IPS DF 4.7 (cell line): ENCODE measurements around the gene STXBP4.

ENCODE experiments used
- DNase-seq: peaks from one replicate; pipeline ENCODE4 v3.0.0-alpha.2; 2013; ENCODE audit warnings: low spot score; ENCODE audit errors: extremely low read depth

STXBP4 gene

GRCh38 chr17:54971147-54971546, 2.6 kb downstream of the STXBP4 start:
- no peak for DNase-seq

- DNase-seq: no peak
These were observed 3.3 kb downstream of the STXBP4 start for GRCh38 chr17:54971901-54972300.

GRCh38 chr17:54972406-54973138, 4.0 kb downstream of the STXBP4 start:
- DNase-seq: no peak

GRCh38 chr17:54974759-54975158, 6.2 kb downstream of the STXBP4 start:
- DNase-seq: no peak

DNA sequence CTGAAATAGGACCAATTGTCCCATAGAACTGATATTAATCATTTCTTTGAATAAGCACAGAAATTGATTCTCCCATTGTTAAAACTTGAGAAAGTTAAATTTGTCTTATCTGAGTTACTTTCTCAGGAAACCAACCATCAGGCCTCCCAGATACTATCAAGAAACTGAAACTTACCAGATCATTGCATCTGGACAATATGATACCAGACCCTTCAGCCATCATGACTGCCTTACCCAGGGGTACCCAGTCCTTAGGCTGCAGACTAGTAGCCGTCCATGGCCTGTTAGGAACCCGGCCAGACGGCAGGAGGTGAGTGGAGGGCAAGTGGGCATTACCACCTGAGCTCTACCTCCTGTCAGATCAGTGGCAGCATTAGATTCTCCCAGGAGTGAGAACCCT, 7.8 kb downstream of the STXBP4 start:
- no peak for DNase-seq

DNA sequence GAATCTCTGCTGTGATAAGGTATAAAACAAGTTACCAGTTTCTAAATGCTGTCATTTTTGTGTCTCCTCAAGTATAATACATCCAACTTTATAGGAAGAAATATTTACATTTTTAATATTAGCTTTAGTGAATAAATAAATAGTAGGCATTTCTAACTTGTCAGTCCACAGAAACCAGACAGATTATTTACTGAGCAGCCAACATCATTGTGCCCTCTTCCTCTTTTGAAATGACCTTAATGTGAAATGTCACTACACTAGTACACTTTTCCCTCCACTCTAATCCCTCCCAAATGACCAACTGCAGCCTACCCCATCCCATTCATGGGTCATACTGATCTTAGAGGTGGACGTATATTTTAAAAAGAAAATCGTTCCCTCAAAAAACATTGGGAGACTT, 9.2 kb downstream of the STXBP4 start:
- DNase-seq: no peak

- no peak for DNase-seq
These were observed 11.1 kb downstream of the STXBP4 start for GRCh38 chr17:54979657-54980056.

DNA sequence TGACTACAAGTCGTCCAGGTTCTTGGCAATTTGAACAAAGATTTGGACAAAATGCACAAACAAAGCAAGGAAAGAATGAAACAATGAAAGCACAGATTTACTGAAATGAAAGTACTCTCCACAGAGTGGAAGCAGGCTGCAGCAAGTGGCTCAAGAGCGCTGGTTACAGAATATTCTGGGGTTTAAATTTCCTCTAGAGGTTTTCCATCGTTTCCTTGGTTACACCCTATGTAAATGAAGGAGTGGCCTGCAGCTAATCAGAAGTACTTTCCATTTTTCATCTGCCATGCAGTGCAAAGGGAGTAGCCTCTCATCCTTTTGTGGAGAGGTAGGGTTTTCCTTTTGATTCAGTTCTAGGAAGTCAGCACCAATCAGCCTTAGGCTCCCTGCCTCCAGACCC, 11.8 kb downstream of the STXBP4 start:
- no peak for DNase-seq

DNA sequence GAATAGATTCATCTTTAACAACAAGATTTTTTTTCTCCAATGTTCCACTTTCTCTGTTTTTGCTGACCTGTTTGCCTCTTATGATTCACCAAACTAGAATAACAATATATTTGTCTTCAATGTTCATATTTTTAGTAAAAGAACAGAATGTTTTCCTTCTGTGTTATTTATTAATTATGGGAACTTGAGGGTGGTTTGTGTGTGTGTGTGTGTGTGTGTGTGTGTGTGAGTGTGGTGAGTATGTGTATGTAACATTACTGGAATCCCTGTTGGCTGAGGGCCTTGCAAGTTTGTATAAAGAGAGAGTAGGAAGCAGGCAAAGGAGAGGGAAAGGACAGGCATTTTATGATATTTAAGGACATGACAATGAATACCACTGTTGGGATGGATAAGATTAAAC, 13.8 kb downstream of the STXBP4 start:
- DNase-seq: no peak

DNA sequence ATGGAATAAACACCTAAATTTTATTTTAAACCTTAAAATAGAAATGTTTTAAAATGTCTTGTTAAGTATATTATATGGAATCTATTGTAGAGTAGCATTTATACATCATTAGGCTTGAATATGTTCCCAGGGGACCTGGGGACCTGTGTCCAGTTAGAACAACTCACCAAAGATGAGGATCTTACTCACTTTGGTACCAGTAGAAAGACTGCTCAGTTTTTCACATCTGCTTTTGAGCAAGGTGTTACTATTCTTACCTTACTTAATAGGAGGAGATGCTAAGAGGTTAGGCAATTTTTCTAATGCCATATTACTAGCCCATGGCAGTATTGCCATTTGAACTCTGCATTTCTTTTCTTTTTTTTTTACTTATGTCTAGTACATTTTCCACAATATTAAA, 14.7 kb downstream of the STXBP4 start:
- DNase-seq: no peak

DNA sequence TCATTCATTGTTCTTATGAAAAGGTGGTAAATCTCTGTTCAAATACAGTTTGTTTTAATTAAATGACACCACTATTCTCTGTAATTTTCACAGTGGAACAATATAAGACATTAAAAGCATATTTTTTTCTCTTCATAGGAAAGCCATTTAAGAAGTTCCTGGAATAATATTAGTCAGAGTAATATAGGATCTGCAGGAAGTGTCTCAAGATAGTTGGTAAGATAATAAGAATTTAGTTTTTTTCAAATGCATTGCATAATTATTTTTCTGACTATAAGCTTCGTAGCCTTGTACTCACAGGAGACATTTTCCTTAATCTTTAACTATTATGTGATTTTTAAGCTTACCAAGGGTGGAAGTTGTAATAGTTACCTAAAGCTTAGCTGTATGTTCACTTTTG, 16.9 kb downstream of the STXBP4 start:
- DNase-seq: no peak

- DNase-seq: no peak
These were observed 21.6 kb downstream of the STXBP4 start for GRCh38 chr17:54990118-54990517.

- DNase-seq: no peak
These were observed 23.0 kb downstream of the STXBP4 start for GRCh38 chr17:54991567-54991966.

DNA sequence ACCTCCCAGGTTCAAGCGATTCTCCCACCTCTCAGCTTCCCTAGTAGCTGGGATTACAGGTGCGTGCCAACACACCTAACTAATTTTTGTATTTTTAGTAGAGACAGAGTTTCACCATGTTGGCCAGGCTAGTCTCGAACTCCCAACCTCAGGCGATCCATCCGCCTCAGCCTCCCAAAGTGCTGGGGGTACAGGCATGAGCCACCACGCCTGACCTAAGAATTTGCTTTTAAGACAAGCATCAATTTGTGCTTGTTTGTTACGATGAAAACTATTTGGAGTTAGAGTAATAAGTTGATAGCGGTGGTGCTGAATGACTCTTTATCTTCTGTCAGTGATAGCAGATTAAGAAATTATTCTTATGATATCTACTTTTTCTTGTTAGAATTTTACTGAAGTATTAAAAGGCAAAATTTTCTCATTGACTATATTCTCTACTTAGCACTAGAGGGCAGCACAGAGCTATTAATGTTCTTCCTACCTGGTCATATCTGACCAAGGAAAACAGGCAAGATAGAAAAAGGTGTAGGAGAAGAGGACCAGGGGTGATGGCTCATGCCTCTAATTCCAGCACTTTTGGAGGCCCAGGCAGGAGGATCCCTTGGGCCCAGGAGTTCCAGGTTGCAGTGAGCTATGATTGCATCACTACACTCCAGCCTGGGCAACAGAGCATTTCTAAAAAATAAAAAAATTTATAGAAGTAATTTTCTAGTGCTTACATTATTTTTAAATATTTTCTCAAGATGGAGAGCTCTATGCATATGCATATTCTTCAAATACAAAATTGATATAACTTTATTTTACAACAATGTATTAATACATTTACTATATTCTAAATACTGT, 24.5 kb downstream of the STXBP4 start:
- DNase-seq: no peak

GRCh38 chr17:54996441-54996840, 27.9 kb downstream of the STXBP4 start:
- no peak for DNase-seq

- no peak for DNase-seq
These were observed 33.9 kb downstream of the STXBP4 start for GRCh38 chr17:55002458-55002857.

- DNase-seq: no peak
These were observed 35.9 kb downstream of the STXBP4 start for GRCh38 chr17:55004484-55004883.

DNA sequence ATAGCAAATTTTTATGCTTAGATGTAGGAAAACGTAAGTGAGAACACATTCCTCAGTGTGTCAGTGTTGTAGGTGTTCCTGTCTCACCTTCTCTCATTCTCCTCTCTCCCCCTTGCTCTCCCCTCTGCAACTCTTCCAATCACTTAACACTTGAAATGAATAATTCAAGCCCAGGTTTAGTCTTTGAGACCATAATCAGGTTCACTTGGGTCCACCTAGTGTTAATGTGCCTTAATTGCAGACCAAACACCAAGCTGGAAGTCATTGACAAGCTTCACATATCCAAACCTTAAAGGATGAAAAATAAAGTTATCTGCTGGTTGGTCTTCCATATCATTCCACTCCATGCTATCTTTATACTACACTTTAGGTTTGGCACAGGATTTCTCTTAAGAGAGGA, 37.0 kb downstream of the STXBP4 start:
- peak; percentile 36 for DNase-seq

DNA sequence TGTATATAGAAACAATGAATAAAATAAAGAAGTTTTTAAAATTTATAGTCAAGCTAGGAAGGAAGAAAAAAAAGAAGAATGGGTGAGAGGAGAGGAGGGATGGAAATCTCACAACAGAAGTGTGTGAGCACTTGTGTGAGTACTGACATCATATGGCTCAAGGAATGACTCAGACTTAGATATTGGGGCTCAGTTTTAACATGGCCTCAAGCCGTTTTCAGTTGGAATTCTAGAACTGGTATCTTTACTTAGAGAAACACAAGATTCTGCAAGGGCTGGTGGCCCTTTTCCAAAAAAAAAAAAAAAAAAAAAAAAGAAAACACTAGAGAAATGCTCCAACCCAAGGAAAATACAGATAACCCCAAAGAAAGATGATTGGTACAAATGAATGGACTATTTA, 55.1 kb downstream of the STXBP4 start:
- no peak for DNase-seq

GRCh38 chr17:55037828-55038227, 69.3 kb downstream of the STXBP4 start:
- no peak for DNase-seq

DNA sequence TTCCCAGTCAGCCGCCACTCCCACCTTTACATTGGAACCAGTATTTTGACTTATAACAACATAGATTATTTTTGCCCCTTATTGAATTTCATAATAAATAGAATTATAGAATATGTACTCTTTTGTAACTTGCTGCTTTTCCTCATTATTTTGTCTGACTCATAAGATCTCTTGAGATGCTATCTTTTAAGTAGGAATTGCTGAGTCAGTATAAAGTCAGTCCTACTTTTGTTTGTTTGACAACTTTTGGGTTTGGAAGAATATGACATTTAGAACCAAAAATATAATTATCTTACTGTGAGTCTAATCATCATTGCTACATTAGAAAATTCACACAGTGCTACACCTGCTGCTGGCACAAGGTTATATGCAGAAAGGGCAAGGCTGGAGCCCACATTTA, 69.7 kb downstream of the STXBP4 start:
- no peak for DNase-seq

DNA sequence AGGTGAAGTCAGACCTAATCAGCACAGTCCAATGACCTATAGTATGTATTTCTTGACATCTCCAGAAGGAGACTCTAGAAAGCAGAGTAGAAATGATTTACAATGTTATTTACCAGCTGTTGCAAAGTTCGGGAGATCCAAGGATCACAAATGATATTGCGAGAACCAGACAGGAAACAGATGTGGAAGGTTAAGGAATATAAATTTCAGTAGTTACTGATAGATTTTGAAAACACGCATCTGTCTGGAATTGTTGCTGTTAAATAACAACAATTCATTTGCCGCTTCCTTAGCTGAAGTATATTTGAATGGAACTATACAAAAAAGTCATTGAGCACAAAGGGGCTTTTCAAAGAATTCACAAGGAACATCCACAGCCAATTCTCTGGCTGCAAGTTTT, 72.0 kb downstream of the STXBP4 start:
- no peak for DNase-seq

DNA sequence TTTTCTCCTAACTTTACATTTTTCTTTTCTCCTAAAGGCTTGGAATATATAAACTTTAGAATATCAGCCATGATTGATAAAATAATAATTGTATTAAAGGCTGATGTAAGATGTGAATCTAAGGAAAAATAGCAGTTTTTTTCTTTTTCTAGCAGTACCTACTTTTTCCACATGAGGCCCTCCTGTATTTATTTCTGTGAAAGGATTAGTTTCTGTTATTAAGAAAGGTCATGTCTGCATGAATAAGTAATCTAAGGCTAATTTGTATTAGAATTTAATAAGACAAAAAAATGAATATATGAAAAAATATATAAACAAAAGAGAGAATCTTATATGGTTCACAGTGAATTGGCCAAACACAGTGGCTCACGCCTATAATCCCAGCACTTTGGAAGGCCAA, 85.3 kb downstream of the STXBP4 start:
- DNase-seq: no peak
